Ishikawa (cell line): ENCODE measurements around the gene ADGRL3.

ENCODE experiments used
- CEBPB ChIP-seq: IDR thresholded peaks from 2 replicates; pipeline ENCODE4 v1.6.1; 2012
- EGR1 ChIP-seq: IDR thresholded peaks from 2 replicates; pipeline ENCODE4 v1.6.1; 2012
- EP300 ChIP-seq: IDR thresholded peaks from 2 replicates; pipeline ENCODE4 v1.6.1; 2012; ENCODE audit warnings: borderline replicate concordance
- FOXM1 ChIP-seq: IDR thresholded peaks from 2 replicates; pipeline ENCODE4 v1.6.1; 2012; ENCODE audit warnings: low read depth, borderline replicate concordance
- NFIC ChIP-seq: IDR thresholded peaks from 2 replicates; pipeline ENCODE4 v1.6.1; 2012
- RAD21 ChIP-seq: IDR thresholded peaks from 2 replicates; pipeline ENCODE4 v1.6.1; 2012; ENCODE audit warnings: low read depth
- REST ChIP-seq: IDR thresholded peaks from 2 replicates; pipeline ENCODE4 v1.6.1; 2012; ENCODE audit warnings: low read depth, mild to moderate bottlenecking
- TAF1 ChIP-seq: IDR thresholded peaks from 2 replicates; pipeline ENCODE4 v1.6.1; 2012; ENCODE audit warnings: low read depth, mild to moderate bottlenecking
- YY1 ChIP-seq: IDR thresholded peaks from 2 replicates; pipeline ENCODE4 v1.6.1; 2012; ENCODE audit warnings: low read depth
- ZBTB7A ChIP-seq: IDR thresholded peaks from 2 replicates; pipeline ENCODE4 v1.6.1; 2012; ENCODE audit warnings: low read depth

GRCh38 chr4:61995717-61996340, 795.7 kb downstream of the ADGRL3 start:
- TF ChIP-seq YY1 (no peak), EP300 (no peak), NFIC (peak; percentile 72), EGR1 (no peak), REST (no peak), ZBTB7A (no peak), CEBPB (no peak), TAF1 (no peak), FOXM1 (no peak), RAD21 (no peak)
